ENCODE data around the gene CSNK1A1. TPM values are rescaled to one million over a fixed set of nuclear protein-coding genes. Genes with fewer than 3 reads are reported as not detected.

Gene CSNK1A1
- total RNA-seq, 1 experiment from 2014 or later = 244 TPM

DNA sequence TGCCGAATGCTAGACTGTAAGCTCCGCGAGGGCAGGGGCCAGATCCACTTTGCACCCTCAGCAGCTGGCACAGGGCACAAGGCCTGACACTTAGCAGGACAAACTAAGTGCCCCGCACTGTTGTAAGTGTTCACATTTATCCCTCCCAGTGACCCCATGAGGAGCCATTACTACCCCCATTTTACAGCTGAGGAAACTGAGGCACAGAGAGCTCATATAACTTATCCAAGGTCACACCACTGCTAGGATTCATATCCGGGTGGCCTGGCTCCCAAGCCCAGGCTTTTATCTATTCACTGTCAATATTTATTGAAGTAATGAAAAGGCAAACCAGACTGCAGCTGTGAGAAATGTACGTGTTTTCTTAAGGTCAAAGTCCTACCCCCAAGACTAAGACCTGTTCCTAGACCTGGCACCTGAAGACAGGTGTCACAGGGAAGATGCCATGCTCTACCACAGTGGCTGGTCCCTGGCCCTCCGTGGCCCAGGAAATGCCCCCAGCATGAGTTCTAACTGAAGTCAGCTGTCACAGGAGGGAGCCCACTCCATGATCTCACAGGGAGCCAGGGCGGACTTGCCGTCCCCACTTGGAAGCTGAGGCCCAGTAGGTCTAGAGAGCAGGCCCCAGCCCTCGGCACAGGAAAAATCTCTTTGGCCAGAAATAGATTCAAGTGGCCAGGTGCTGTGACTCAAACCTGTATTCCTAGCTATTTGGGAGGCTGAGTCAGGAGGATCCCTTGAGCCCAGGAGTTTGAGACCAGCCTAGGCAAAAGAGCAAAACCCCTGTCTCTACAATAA is 97.4 kb downstream of the CSNK1A1 start:
- H3K27ac ChIP-seq (ENCODE audit: low read depth, low read length, poor library complexity, severe bottlenecking) = no peak overlapping the region
- TF ChIP-seq, protein P1, sequence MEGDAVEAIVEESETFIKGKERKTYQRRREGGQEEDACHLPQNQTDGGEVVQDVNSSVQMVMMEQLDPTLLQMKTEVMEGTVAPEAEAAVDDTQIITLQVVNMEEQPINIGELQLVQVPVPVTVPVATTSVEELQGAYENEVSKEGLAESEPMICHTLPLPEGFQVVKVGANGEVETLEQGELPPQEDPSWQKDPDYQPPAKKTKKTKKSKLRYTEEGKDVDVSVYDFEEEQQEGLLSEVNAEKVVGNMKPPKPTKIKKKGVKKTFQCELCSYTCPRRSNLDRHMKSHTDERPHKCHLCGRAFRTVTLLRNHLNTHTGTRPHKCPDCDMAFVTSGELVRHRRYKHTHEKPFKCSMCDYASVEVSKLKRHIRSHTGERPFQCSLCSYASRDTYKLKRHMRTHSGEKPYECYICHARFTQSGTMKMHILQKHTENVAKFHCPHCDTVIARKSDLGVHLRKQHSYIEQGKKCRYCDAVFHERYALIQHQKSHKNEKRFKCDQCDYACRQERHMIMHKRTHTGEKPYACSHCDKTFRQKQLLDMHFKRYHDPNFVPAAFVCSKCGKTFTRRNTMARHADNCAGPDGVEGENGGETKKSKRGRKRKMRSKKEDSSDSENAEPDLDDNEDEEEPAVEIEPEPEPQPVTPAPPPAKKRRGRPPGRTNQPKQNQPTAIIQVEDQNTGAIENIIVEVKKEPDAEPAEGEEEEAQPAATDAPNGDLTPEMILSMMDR (conservative IDR thresholded peaks at IDR 0.05; ENCODE audit: low read depth, low read length) = no peak
- no peak for TF ChIP-seq EZH2 (IDR thresholded peaks at IDR 0.05; ENCODE audit: borderline replicate concordance, low read depth, low read length, poor library complexity, severe bottlenecking)
- intact Hi-C loops (cut with micrococcal nuclease; ENCODE audit: unreplicated experiment) = no loop called here

DNA sequence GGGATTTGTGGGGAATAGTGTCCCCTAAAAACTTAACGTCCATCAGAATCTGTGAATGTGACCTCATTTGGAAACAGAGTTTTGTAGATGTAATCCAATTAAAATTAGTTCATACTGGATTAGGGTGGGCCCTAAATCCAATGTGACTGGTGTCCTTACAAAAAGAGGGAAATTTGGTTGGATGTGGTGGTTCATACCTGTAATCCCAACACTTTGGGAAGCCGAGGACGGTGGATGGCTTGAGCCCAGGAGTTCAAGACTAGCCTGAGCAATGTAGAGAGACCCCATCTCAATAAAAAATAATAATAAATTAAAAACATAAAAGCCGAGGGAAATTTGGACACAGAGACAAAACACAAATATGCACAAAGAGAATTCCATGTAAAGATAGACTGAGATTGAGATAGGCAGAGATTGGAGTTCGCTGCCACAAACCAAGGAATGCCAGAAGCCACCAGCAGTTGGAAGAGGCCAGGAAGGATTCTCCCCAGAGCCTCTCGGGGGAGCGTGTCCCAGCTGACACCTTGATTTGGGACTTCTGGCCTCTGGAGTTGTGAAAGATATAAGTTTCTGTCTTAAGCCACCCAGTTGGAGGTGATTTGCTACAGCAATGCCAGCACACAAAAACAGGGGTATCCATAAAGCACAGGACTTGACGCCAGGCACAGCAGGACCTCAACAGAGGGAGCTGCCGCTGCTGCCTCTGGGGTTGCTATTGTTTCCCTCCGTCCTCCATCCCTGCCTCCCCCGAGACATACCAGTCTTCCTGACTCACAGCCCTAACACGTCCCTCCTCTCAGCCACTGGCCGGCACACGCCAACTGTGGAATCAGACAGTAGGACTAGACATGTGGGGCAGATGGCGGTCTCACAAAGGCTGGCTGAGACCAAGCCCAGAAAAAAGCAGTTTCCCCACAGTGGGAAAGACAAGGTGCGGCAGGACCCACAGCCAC is 98.3 kb downstream of the CSNK1A1 start:
- intact Hi-C loops (cut with micrococcal nuclease; ENCODE audit: unreplicated experiment) = no loop called here
- Histone ChIP-seq H3K36me3 (ENCODE audit: insufficient read depth, low read length, poor library complexity, severe bottlenecking) (no peaks in the 10 kb centered on the region), H3K27ac (ENCODE audit: low read depth, low read length, poor library complexity, severe bottlenecking) (no peak overlapping the region), H3K27me3 (replicated peaks; ENCODE audit: insufficient read depth, low read depth, low read length, poor library complexity) (no peaks in the 10 kb centered on the region), H3K9me3 (ENCODE audit: low read depth, low read length, poor library complexity, severe bottlenecking) (no peaks in the 10 kb centered on the region), H3K4me1 (ENCODE audit: insufficient read depth, low read length, poor library complexity, severe bottlenecking) (peaks cover 15% of the 10 kb centered on the region), H3K4me3 (ENCODE audit: low read depth, low read length, poor library complexity, severe bottlenecking) (no peak overlapping the region)
- TF ChIP-seq, protein P1 (conservative IDR thresholded peaks at IDR 0.05; ENCODE audit: low read depth, low read length) = no peak
- TF ChIP-seq EZH2 (IDR thresholded peaks at IDR 0.05; ENCODE audit: borderline replicate concordance, low read depth, low read length, poor library complexity, severe bottlenecking) = no peak
- ChIA-PET CTCF (no interaction called here), POLR2A (ENCODE audit: low non-redundant PET) (no interaction called here)
- peak; percentile 58 for DNase-seq (ENCODE audit: low spot score)
- BruUV-seq (replicated peaks) = no TSS peak

More for the DNA sequence above, 97.4 kb downstream of the CSNK1A1 start:
- Histone ChIP-seq H3K4me3 (ENCODE audit: low read depth, low read length, poor library complexity, severe bottlenecking) (no peak overlapping the region), H3K36me3 (ENCODE audit: insufficient read depth, low read length, poor library complexity, severe bottlenecking) (no peaks in the 10 kb centered on the region), H3K27me3 (replicated peaks; ENCODE audit: insufficient read depth, low read depth, low read length, poor library complexity) (no peaks in the 10 kb centered on the region), H3K4me1 (ENCODE audit: insufficient read depth, low read length, poor library complexity, severe bottlenecking) (peaks cover 9% of the 10 kb centered on the region), H3K9me3 (ENCODE audit: low read depth, low read length, poor library complexity, severe bottlenecking) (no peaks in the 10 kb centered on the region)
- no TSS peak for BruUV-seq (replicated peaks)
- ChIA-PET CTCF (interaction anchor here (0.8 kb wide), 1 partner anchor 19 kb away, joined by 3 read pairs; no protein-coding TSS in a partner anchor), POLR2A (ENCODE audit: low non-redundant PET) (no interaction called here)
- no peak for DNase-seq (ENCODE audit: low spot score)

GRCh38 chr5:149452007-149452664 is 99.1 kb downstream of the CSNK1A1 start:
- intact Hi-C loops (cut with micrococcal nuclease; ENCODE audit: unreplicated experiment) = no loop called here

More at GRCh38 chr5:149452007-149452664, 99.1 kb downstream of the CSNK1A1 start:
- Histone ChIP-seq H3K4me3 (ENCODE audit: low read depth, low read length, poor library complexity, severe bottlenecking) (no peak overlapping the region), H3K27ac (ENCODE audit: low read depth, low read length, poor library complexity, severe bottlenecking) (no peak overlapping the region), H3K36me3 (ENCODE audit: insufficient read depth, low read length, poor library complexity, severe bottlenecking) (no peaks in the 10 kb centered on the region), H3K9me3 (ENCODE audit: low read depth, low read length, poor library complexity, severe bottlenecking) (no peaks in the 10 kb centered on the region), H3K4me1 (ENCODE audit: insufficient read depth, low read length, poor library complexity, severe bottlenecking) (peaks cover 15% of the 10 kb centered on the region), H3K27me3 (replicated peaks; ENCODE audit: insufficient read depth, low read depth, low read length, poor library complexity) (no peaks in the 10 kb centered on the region)
- no peak for TF ChIP-seq EZH2 (IDR thresholded peaks at IDR 0.05; ENCODE audit: borderline replicate concordance, low read depth, low read length, poor library complexity, severe bottlenecking)
- TF ChIP-seq, protein P1 (conservative IDR thresholded peaks at IDR 0.05; ENCODE audit: low read depth, low read length) = no peak
- POLR2A ChIA-PET (ENCODE audit: low non-redundant PET) = no interaction called here
- no peak for DNase-seq (ENCODE audit: low spot score)
- CTCF ChIA-PET = no interaction called here
- BruUV-seq (replicated peaks) = no TSS peak

Data from A673 (cell line).